ENCODE results near the gene MARCKSL1.
A peak's percentile ranks its signal among the peaks of the same experiment; 100 is the strongest.
"Not testable (repeated sequence)": the region's sequence is repeated elsewhere in the genome, so short reads cannot be mapped to it uniquely, and the experiment has no call there.

MARCKSL1 gene, protein sequence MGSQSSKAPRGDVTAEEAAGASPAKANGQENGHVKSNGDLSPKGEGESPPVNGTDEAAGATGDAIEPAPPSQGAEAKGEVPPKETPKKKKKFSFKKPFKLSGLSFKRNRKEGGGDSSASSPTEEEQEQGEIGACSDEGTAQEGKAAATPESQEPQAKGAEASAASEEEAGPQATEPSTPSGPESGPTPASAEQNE

GRCh38 chr1:32335790-32336590 lies at the start of gene MARCKSL1:
TSS of gene MARCKSL1 (minus strand) at chr1:32336233. CDS start at chr1:32336033, 200 bp downstream.
- DNase-seq (ENCODE audit: low spot score) = peak; percentile 84

- DNase-seq (ENCODE audit: low spot score) = no peak
Measured at GRCh38 chr1:32380057-32380456, 44.0 kb upstream of the MARCKSL1 start.

- no peak for DNase-seq (ENCODE audit: low spot score)
Measured at GRCh38 chr1:32377541-32378220, 41.6 kb upstream of the MARCKSL1 start.

- DNase-seq (ENCODE audit: low spot score) = no peak
Measured at GRCh38 chr1:32376199-32376598, 40.2 kb upstream of the MARCKSL1 start.

DNA sequence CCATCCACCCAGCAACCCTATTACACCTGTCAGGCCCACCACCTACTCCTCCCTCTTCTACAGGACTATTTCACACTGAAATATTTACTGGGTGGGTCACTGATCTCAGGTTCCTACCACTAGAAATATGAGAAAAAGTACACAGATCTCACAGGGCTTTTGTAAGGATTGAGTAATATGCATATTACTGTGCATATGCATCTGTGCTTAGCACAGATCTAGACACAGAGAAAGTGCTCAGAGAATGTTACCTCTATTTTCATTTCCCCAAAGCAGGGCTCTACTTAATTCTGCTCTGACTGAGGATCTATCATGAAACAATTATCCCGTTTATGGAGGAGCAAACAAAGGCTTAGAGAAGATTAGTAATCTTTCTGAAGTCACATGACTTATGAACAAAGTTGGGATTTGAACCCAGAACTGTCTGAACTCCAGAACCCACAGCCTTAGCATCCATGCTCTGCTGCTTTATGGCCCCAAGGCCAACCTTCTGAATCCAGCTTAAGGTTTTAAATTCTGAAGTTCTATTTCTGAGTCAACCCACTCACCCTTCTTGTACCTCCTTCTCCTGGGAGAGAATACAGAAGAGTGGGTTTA lies 38.1 kb upstream of the MARCKSL1 start:
- DNase-seq (ENCODE audit: low spot score) = no peak

GRCh38 chr1:32372149-32372756 lies 36.2 kb upstream of the MARCKSL1 start:
- DNase-seq (ENCODE audit: low spot score) = peak; percentile 42

GRCh38 chr1:32367912-32368635 lies 32.0 kb upstream of the MARCKSL1 start:
- no peak for DNase-seq (ENCODE audit: low spot score)

DNA sequence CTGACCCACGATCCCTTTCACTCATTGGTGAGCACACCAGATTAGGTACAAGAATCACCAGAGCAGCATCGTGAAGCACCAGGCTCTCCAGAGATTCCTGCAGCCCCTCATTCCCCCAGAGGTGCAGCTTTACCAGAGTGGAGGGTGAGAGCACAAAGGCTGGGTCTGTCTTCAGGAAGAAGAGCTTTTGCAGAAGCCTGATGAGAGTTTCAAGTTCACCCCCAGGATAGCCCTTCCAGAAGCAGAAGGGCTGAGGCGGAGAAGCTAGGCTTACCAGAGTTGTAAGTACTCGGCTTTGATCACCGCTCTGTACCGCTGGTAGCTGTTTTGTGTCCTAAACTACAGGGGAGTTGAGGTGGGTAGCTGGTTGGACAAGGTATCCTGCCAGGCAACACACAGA lies 29.4 kb upstream of the MARCKSL1 start:
- DNase-seq (ENCODE audit: low spot score) = no peak

DNA sequence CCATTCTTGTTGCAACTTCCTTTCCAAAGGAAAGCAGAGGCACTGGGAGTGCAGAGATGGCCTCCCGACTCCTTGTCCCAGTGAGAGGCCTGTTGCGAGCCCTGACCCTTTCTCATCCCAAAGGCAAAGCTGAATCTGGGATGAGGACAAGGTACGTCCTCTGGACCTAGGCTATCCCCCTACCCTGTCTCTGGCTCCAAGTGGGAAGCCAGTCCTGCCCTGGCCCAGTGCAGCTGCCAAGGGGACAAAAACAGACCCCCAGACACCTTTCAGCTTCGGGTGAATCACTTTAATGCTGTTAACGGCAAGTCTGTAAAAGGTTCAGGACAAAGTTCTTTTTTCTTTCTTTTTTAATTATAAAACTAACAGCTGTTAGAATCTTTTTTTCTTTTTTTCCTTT lies 28.8 kb upstream of the MARCKSL1 start:
- no peak for DNase-seq (ENCODE audit: low spot score)

- DNase-seq (ENCODE audit: low spot score) = no peak
Measured at GRCh38 chr1:32363713-32364112, 27.7 kb upstream of the MARCKSL1 start.

DNA sequence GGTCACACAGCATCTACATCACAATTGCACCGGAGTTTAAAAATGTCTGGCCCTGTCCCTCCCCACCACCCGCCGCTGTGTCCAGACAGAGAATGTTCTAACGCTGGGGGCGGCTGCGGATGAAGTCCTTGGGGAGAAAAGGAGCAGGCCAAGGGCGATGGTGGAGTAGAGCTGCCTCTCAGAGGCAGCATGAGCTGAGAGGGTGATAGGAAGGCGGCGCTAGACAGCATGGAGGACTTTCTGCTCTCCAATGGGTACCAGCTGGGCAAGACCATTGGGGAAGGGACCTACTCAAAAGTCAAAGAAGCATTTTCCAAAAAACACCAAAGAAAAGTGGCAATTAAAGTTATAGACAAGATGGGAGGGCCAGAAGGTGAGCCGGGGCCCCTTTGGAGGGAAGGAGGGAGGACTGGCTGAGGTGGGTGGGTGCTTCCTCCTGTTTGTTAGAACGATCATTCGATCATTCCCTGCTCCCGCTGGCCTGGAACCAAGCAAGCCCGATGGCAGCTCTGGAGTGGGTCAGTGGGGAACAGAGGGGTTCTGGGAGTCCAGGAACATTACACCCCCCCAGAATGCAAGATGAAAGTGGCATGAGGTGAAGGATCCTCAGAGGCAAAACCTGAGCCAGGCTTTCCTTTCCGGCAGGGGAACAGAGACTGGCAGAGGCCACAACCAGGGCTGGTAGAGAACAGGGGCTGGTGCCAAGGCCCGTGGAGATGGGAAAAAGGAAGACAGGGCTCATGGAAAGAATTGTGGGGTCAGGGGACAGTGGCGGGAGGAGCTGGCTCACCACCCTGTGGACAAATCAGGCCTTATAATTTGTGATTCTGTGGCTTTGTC lies 26.7 kb upstream of the MARCKSL1 start, which contains the start of the genes FAM229A and TSSK3:
TSS of gene FAM229A (minus strand) at position 12 of the 840 bp plus-strand sequence. CDS start 394 bp downstream, outside the sequence.
TSS of gene TSSK3 (plus strand) at position 66 of the 840 bp plus-strand sequence. CDS start at position 229, 163 bp downstream.
- DNase-seq (ENCODE audit: low spot score) = no peak

GRCh38 chr1:32361674-32362473 lies 25.8 kb upstream of the MARCKSL1 start:
- no peak for DNase-seq (ENCODE audit: low spot score)

DNA sequence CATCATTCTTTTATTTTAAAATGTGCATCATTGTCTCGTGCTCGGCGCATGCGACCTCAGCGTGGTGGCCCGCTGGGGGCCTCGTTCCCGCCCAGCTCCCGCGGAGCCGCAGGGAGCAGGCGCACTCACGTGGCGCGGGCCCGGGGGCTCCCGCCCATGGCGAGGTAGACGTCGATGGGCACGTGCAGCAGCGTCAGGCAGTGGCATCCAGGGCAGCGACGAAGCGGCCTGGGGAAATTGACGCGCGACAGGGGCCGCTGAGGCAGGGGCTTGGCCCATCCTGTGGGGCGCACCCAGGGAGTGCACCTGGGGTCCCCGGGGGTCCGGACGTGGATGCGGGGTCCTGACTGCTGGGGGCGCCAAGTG lies 25.3 kb upstream of the MARCKSL1 start:
- DNase-seq (ENCODE audit: low spot score) = no peak

DNA sequence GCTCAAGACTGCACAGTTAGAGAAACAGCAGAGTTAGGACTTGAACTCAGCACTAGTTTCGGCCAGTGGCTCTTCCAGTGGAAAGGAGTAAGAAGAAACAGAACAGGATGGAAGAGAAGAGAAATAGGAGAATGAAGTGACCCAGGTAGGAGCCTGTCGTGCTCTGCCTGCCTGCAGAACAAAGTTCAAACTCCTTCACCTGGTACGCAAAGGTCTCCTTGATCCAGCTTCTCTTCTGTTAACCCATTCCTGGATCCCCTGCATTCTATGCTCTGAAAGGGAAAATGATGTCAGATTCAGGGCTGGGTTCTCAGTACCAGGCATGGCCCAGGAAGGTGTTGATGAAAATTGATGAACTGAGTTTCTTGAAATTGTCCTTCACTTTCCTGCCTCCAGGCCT lies 22.4 kb upstream of the MARCKSL1 start:
- DNase-seq (ENCODE audit: low spot score) = no peak

DNA sequence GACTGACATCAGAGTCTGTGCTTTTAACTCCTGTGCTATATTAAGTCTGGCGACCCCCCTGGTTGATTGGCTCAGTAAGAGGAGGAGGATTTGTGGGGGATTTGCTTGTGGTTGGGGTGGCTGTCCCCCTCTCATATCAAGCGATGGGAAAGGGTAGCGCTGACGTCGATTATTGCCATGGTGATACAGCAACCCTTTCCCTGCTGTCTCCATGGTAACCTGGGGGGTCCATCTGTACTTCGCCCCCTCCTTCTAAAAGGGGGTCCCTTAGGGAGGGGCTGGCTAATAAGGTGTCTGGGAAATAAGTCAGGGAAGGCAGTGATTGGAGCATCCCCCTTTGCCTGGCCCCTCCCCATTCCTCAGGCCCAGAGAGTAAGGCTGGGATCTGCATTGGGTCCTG lies 21.6 kb upstream of the MARCKSL1 start:
- no peak for DNase-seq (ENCODE audit: low spot score)

- DNase-seq (ENCODE audit: low spot score) = no peak
Measured at GRCh38 chr1:32356478-32356877, 20.4 kb upstream of the MARCKSL1 start.

GRCh38 chr1:32355778-32356177 lies 19.7 kb upstream of the MARCKSL1 start:
- DNase-seq (ENCODE audit: low spot score) = not testable (repeated sequence)

DNA sequence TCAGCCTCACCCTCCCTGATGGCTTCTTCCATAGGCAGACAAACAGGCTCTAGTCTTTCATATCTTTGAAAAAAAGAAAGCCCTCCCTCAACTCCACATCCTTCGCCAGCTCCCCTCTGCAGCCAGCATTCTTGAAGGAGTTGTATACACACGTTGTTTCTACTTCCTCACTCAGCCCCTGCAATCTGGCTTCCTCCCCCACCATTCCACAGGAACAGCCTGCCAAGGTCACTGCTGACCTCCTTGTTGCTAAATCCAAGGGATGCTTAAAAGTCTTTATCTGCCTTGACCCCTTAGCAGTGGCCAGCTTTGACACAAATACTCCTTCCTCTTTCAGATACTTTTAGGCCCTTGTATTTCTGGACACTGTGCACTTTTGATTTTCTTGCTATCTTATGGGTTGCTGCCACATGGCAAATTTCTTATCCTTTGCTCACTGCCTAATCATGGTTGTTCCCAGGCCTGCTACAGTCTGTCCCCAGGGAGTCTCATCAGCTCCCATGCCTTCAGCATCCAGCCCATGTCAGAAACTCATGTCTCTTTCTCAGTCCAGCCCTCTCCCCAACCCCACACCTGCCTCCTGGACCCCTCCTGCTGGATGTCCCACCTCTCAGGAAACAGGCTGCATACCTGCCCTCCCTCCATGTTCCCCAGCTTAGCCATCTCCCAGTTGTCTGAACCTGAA lies 18.0 kb upstream of the MARCKSL1 start:
- DNase-seq (ENCODE audit: low spot score) = no peak

GRCh38 chr1:32353431-32353830 lies 17.4 kb upstream of the MARCKSL1 start:
- no peak for DNase-seq (ENCODE audit: low spot score)

All from NAMALWA (cell line).